HG02571 (cell line): ENCODE data around the gene MOBP.
"Not testable (repeated sequence)": the region's sequence is repeated elsewhere in the genome, so short reads cannot be mapped to it uniquely, and the experiment has no call there.

Source experiments
- ATAC-seq: cut with Tn5 transposase; IDR thresholded peaks from one replicate; pipeline ENCODE4 v1.9.1; 2021; ENCODE audit warnings: mild to moderate bottlenecking, moderate library complexity; ENCODE audit not compliant: unreplicated experiment

The MOBP gene

DNA sequence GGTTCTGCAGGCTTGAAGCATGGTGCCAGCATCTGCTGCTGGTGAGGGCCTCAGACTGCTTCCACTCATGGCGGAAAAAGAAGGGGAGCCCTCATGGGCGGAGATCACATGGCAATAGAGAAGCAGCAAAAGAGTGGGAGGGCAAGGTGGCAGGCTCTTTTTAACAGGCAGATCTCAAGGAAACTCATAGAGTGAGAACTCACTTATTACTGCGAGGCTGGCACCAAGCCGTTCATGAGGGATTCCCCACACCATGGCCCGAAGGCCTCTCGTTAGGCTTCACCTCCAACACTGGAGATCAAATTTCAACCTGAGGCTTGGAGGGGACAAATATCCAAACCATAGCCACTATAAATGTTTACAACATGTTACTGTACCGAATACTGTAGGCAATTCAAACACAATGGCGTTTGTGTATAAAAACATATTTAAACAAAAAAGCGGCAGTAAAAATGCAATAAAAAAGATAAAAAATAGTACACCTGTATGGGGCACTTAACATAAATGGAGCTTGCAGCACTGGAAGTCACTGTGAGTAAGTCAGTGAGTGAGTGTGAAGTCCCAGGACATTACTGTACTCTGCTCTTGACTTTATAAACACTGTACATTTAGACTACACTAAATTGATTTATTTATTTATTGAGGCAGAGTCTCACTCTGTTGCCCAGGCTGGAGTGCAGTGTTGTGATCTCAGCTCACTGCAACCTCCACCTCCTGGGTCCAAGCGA lies 18.8 kb upstream of the MOBP start:
- no peak for ATAC-seq

DNA sequence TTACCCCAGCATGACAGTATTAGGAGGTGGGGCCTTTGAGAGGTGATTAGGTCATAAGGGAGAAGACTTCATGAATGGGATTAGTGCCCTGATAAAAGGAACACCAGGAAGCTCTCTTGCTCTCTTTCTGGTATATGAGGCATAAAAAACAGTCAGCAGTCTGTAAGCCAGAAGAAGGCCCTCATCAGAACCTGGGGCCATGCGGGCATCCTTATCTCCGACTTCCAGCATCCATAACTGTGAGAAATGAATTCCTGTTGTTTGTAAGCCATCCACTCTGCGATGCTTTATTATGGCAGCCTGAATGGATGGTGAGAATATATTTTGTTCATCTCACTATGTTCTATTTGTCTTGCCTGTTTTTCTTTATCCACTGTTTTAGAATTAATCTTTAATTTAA lies 17.7 kb upstream of the MOBP start:
- no peak for ATAC-seq

DNA sequence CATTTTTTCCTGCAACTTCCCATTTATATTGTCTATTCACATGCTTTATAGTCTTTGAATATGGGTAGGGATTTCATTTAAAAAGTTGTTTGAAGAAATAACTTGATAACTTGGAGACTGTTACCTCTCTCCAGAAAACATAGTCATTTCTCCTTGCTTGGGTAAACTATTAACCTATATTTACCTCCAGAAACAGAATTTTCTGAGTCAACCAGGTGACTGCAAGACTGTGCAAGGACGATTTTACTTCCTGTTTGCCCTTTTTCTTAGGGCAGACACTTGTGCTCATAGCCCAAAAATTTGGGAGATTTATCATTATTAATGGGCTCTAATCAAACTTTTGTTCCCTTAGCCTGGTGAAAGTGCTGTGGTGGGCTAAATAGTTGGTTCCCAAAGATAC lies 14.3 kb upstream of the MOBP start:
- no peak for ATAC-seq

DNA sequence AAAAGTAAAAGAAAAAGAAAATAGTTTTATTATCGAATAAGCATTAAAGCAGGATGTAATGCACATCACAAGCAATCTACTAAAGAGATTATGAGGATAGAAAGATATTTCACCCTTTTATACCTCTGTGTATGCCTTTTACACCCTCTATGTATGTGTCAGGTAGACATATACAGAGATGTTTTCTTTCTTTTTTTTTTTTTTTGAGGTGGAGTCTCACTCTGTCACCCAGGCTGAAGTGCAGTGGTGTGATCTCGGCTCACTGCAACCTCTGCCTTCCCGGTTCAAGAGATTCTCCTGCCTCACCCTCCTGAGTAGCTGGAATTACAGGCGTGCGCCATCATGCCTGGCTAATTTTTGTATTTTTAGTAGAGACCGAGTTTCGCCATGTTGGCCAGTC lies 13.6 kb upstream of the MOBP start:
- not testable (repeated sequence) for ATAC-seq

DNA sequence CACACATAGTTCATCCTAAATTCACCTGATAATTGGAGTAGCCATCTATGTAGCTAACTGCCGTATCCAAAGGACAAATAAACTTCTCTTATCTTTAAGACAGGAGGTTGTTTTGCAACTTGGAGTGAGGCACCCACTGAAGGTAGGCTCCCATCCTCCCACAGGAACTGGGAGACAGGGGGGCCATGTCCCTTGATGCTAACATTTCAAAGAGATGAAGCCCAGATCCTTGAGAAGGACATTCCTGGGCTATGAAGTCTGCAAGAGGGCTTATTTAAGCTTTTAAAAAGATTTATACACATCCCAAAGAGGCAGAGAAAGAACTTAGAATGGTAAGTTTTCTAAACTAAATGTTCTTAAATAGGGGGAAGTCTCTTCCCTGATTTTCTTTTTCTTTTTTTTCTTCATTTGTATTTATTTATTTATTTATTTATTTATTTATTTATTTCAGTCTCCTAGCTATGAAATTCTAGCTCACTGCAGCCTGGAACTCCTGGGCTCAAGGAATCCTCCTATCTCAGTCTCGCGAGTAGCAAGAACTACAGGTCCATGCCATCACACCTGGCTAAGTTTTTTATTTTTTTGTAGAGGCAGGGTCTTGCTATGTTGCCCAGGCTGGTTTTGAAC lies 12.8 kb upstream of the MOBP start:
- ATAC-seq = no peak

DNA sequence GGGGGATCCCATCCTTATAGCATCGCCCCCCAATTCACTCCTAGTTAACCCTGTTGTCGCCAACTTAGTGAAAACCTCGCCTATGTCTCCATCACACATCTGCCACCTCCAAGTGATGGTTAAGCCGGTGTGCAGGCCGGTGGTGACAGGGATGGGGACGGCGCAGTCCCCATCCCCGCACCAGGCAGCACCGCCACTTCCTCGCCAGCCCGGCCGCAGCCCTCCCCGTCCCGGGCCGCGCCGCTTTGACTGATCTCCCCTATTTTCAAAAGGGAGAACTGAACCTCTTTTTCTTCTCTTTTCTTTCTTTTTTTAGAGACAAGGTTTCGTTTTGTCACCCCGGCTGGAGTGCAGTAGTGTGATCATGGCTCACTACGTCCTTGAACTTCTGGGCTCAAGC lies 11.3 kb upstream of the MOBP start:
- ATAC-seq = no peak

DNA sequence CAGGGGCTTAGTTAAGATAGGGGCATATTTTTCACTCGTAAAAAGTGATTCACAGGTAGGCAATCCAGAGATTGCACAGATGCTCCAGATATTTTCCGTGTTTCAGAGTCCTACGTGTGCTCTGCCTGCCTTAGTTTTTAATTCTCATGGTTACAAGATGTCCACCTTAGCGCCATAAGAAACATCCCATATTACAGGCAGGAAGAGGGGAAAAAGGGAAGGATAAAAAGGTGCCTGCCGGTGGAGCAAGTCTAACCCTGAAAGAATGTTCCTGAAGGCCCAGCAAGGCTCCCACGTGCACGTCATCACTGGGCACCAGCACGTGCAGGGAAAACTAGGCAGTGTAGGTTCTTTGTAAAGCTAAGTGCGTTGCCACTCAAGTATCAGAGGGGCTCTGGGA lies 10.1 kb upstream of the MOBP start:
- no peak for ATAC-seq

DNA sequence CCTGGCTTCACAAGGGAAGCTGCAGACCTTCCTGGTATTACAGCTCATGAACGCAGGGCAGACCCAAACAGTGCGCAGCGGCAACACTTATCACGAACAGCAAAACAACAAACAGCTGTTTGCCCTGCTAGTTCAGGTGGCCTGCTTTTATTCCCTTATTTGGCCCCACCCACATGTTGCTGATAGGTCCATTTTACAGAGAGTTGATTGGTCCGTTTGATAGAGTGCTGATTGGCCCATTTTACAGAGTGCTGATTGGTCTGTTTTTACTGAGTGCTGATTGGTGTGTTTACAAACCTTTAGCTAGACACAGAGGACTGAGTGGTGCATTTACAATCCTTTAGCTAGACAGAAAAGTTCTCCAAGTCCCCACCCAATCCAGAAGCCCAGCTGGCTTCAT lies 8.9 kb upstream of the MOBP start:
- not testable (repeated sequence) for ATAC-seq

DNA sequence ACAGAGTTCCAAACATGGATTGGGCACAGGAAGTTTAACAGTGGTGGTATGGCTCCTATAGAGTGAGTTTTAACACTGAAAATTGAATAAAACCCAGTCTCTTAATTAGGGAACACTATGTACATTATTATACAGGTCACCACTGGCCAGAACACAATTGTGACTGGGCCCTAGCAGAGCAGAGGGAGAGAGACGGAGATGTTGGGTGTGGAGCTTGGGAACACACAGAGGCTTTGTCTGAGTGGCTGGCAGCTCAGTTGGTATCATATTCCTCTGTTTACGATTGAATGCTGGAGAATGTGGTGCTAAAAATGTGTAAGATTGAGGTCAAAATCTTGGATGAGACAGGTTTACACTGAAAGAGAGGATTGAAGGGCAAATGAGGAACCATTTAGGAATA lies 6.8 kb upstream of the MOBP start:
- no peak for ATAC-seq

DNA sequence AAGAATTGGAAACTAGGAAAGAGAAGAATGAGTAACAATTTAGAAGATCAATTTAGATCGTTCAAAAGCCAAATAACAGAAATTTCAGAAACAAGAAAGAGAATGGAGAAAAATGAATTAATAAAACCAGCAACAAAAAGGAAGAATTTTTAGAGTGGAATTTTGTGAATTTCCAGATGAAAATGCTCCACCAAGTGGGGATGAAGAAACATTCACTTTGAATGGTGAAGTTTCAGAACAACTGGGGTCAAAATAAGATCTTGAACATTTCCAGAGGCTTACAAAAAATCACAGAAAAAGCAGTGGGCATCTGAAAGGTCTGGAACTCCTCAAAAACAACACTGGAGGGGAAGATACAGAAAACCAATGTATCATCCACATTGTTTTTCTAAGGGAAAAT lies 4.2 kb upstream of the MOBP start:
- ATAC-seq = no peak

DNA sequence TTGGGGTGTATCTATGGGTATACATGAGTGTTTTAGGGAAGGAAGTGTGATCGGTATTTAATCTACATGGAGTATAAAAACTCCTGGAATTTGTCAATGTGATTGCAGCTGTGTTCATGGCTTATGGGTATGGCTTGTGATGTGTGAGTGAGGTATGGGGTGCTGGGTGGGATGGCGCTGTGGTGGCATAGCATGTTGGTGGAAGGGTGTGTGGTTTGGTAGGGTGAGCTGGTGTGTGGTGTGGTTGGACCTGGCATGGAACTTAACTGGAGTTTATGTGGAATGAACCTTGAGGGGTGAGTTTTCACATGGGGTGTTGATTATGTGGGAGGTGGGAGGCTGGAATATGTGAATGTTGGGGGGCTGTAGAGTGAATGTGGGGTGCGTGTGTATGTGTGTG lies 492 bp upstream of the MOBP start:
- ATAC-seq = no peak

DNA sequence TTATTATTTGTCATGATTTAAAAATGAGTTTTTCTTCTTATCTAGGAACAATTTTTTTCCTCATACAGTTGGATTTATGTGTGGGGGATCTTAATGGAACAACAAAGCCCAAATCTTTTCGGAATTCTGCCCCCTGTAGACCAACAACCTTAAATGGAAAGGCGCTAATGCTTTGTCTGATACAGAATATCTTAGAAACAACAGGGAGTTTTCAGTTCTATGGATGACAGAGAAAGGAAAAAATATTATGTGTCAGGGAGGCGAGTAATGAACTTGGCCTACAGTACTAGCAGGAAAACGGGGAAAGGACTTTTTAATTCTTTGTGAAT lies 592 bp downstream of the MOBP start:
- no peak for ATAC-seq

DNA sequence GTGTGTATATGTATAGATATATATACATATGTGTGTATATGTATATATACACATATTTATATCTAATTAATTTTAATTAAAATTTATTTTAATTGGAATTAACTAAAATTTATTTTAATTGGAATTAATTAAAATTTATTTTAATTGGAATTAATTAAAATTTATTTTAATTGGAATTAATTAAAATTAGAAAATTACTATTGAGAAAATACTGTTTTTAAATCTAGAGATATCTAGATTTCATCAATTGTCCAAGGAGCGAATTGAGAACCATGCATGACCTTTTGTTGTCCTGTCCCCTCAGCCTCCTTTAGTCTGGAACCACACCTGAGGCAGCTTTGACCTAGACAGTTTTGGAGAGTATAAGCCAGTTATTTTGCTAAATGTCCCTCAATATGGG lies 1.8 kb downstream of the MOBP start:
- ATAC-seq = no peak

DNA sequence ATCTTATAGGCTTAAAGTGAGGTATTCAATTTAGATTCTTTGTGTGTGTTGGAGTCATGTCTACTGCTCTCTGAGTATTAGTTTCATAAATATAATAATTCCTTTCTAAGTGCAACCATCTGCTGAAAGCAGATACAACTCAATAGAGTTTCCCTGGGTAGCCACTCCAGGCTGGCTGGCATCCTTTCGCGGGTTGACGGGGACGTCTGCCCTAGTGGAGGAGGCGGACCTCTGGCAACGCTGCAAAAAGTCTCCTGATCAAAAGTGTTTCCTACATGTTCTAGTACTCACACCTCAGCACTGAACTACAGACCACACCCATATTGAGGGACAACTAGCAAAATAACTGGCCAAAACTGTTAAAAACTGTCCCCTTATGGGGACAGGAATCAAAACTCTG lies 2.5 kb downstream of the MOBP start:
- no peak for ATAC-seq

DNA sequence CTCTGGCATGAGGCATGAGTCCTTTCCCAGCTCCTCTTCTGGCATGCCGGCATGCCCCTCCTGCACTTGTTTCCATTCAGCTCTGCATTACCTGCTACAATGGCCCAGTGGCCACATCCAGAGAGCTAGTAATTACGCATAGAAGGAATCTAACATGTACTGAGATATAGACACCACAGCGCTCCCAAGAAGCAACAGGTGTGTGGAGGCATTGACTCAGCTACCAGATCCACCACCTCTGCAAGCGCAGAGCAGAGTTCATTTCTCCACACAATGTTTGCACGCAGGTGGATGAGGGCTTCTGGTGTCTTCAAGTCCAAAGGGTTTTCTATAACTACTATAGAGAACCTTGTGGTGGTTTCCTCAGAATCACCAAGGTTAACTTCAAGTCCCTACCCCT lies 4.2 kb downstream of the MOBP start:
- ATAC-seq = no peak

DNA sequence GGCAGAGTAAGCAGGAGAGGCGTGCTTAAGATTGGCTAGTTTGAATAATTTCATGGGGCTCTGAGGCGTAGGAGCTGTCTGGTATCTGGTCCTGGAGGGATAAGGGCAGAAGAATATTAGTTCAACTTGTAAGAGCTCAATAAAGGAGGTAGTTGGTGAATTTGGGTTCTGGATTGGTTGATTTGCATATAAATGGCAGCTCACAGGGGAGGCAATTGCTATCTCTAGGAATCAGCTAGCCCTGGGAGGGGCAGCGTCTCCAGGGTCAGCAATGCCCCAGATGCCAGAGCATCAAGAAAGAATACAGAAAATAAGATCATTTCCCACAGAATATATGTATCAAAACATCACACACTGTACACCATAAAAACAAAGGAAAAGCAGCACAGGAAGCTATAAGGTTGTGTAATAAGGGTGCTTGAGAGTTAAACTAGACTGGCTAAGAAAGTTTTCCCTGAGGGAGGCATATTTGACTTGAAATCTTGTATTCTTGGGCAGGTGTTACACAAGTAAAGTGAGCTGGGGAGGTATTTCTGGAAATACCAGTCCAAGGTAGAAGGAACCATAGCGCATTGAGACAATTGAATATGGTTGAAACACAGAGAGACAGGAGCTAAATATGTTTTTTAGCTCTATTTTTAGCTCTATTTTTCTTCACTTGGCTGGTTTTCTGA lies 6.1 kb downstream of the MOBP start:
- no peak for ATAC-seq

DNA sequence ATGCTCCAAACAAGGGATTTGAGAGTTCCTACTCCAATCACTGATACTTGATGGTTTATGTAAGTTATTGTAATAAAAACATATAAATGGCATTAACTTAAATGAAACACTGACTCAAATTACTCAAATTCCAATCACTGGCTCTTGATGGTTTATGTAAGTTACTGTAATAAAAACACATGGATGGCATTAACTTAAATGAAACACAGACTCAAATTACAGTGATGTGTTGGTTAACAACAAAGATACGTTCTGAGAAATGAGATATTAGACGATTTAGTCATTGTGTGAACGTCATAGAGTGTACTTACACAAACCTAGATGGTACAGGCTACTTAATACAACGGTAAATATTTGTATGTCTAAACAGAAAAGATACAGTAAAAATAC lies 6.6 kb downstream of the MOBP start:
- no peak for ATAC-seq

DNA sequence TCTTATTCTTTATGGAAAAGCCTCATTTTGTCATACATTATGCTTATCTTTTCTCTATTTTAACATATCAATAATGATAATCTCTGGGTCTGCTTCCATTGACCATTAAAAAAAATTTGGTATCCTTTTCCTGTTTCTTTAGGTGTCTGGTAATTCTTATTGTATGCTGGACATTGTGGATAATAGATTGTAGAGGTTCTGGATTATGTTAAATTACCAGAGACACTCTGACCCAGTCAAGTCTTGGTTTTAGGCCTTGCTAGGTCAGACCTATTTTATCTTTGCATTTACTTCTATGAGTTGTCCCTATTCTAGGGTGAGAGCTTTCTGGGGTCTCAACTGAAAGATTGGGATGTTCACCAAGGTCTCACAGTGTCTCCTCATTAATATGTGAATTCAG lies 9.3 kb downstream of the MOBP start:
- ATAC-seq = no peak

DNA sequence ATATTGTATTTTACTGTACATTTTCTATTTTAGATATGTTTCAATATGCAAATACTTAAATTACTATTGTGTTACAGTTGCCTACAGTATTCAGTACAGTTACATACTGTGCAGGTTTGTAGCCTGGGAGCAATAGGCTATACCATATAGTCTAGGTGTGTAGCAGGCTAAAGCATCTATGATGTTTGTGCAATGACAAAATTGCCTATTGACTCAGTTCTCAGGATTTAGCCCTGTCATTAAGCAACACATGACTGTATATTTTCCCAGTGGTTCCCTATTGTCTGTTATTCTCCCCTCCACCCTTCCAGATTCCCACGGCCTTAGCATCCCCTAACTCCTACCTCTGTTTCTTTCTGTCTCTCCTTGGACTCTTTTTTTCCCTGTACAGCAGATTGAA lies 10.7 kb downstream of the MOBP start:
- ATAC-seq = no peak

DNA sequence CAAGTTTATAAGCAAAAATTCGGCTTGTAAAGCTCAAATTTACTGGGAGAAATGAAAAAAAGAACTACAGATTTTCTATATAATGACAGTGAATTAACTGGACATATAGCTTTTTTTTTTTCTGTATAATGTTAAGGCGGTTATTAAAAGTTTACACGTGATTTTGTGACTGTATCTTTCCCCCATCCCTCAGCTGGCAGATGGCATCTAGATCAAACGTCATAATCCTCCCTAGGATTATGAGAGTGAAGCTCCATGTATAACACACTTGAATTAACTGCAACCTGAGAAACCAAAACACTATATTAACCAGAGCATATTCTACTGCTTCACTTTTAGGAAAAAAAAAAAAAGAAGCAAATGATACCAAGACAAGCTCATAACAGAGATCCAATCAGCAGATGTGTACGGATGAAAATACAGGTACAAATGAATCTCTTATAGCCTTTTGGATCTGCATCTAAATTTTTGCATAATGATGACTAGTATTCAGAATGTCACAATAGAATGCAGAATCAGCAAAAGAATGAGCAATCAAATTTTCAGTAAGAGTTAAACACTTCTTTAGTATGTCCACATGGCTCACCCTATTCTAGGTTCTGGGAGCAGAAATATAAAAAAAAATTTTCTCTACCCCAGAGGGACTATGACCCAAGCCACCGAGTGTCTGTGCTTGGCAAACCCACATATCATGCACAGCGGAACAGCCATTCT lies 12.4 kb downstream of the MOBP start:
- ATAC-seq = no peak

DNA sequence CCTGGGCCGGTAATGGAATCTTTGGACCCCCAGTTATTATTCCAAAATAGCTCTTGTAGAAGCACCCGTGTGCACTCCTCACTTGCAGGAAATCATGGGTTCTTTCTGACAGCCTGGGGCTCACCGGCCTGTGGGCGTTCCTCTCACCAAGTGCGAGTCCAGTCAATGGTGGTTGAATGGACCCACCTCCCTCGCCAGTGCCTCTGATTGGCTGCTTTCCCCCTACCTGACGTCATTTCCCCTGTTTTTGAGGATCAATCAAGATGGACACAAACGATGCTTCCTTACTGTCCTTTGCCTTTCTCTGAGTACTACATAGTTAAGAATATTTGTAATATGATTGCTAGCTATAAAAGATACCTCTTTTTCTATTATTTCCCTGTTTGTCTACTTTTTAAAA lies 18.1 kb downstream of the MOBP start:
- ATAC-seq = no peak

DNA sequence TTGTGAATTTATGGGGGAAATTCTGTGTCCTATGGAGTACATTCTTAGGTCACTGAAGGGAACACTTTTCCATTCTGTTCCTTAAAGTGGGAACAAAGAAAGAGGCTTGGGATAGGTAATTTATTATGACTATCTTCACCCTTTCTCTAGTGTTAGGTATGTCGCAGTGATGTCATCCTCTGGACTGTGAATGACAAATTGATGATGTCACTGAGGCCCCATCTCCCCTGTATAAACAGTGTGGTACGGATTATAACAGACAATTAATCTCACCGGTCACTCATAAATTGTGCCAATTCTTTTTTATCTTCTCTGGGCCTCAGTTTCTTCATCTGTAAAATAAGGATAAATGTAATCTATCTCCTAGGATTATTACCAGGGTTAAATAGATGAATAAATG lies 23.5 kb downstream of the MOBP start:
- no peak for ATAC-seq
